Fibroblast of skin of left biceps (primary cell): ENCODE results near the gene STRA6.

Experiments used
- DNase-seq, 2 experiments: peaks; one replicate each; pipeline ENCODE4 v3.0.0-alpha.2; 2013; ENCODE audit warnings: low read depth in 2 of 2

STRA6 gene

DNA sequence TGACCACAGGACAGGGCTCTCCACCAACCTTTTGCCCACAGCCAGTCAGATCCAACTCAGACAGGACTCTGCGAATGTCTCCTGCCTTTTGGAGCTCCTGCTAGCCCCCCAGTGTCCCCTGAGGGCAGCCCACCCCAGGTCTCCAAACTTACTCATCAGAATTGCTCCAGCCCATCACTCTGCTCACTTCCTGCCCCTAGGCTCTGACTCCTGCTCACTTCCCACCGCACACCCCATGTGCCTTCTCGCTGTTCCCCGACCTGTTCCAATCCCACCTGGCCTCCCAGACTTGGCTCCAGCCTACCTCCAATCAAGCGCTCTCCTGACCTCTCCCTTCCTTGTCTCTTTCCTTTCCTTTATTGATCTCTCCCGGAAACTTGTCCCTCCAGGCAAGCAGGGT, 5.9 kb upstream of the STRA6 start:
- no peak for DNase-seq

DNA sequence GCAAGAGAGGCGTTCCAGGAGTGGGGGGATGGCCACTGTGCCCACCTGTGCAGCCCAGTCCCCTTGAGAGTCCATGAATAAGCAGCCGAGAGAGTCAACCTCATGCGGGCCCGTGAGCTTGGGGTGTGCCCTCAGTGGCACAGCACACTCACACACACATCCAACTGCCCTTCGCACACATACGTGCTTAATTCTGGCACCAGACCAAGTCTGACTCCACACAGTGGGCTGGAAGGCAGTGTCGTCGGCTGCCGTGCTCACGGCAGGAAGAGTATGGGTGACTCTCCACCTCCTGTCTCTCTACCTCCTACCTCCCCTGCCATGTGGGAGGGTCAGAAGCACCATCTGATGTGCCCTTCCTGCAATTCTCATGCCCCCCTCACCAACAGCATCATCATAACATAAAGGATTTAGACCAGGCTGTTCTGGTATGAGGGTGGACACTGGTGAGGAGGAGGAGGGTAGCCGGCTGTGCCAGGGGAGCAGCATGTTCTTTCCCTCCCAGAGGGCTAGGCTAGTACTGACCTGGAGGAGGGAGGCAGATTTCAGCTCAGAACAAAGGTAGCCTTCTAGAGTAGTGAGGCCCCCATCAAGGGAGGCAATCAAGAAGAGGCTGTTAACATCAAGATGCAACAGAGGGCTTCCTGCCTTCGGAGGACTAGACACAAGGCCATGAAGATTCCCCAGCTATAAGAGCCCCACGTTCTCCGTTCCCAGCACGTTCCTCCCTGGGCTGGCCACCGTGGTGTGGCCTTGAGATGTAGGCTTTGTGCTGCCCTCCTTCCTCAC, 5.3 kb upstream of the STRA6 start:
- no peak for DNase-seq

DNA sequence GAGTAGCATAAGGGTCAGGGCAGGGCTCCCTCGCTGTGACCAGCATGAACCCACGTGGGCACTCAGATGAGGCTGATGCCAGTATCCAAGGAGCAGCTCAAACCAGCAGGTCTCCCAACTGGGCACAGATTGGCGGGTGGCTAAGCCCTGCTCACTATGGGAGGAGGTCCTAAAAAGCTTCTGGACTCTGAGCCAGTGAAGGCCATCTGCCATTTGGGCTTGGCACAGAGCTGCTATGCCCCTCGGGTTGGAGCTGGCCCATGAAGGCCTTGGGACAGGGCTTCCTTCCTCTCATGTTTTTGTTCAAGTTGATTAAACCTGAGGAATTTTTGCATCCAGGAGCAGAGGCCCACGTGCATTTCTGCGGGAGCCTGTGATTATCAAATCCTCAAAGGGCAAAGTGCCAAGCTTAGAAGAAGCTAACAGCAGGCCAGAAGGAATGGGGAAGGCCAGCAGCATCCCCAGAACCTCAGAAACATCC, 4.3 kb upstream of the STRA6 start:
- no peak for DNase-seq

DNA sequence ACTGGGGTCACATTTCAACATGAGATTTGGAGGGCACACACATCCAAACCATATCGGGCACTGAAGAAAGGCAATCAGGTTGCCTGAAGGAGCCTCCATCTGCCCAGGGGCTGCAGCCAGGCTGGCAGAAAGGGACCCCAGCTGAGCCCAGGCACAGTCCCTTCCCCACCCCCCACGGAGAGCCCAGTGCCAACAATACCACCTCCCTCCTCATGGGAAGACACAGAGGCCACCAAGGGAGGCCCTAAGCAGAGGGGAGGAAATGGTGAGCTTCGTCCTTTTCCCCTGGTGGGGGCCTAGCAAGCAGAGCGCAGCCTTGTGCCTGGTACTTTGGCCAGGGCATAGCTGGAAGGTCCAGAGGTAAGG, 3.0 kb upstream of the STRA6 start:
- no peak for DNase-seq

DNA sequence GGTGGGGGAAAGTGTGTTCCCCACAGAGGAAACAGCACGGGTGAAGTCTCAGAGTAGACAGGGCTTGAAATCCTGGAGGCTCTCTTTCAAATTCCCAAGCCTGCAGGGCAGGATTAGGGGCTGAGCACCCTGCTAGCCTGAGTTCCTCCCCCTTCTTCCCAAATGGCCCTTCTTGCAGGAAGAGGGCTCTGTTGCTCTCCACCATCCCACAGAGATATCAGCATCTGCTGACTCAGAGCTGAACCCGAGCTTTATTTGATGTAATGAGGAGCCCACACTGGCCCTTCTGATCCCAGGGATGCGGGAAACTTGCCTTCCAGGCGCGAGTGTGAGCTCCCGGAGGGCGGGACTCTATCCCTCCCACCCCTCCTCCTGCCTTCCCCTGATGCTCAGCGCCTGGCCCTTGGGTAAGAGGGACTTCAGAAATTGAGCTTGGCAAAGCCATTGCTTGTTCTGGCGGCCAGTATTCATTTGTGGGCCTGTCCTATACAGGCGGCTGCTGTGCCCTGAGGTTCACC, 1.4 kb upstream of the STRA6 start:
- no peak for DNase-seq

DNA sequence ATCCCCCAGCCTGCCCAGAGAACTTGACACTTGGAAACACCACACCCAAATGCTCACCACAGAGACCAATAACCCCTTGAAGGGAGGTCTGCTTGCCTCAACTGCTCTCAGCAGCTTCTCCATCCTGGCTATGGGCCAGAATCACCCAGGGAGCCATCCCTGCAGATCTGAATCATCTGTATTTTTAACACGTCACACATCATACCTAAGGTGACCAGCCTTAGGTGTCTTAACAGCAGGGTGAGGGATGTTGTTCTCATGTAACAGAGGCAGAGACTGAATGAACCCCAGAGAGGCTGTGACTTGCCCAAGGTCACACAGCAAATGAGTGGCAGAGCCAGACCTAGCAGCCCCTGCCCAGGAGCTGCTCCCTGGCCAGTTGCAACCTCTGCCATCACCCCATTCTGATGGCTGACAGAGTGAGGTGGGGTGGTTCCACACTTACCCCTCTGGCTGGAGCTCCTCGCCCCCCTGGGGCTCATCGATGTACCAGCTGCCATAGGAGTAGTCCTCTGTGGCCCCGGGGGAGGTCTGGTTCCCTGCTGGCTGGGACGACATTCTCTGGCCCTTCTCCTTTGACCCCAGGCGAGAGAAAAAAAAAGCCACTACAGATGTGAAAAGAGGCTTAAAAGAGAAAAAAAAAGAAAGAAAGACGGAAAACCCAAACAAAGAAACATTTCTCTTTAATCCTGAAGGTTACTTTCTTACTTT, 722 bp downstream of the STRA6 start:
- DNase-seq, result no peak

DNA sequence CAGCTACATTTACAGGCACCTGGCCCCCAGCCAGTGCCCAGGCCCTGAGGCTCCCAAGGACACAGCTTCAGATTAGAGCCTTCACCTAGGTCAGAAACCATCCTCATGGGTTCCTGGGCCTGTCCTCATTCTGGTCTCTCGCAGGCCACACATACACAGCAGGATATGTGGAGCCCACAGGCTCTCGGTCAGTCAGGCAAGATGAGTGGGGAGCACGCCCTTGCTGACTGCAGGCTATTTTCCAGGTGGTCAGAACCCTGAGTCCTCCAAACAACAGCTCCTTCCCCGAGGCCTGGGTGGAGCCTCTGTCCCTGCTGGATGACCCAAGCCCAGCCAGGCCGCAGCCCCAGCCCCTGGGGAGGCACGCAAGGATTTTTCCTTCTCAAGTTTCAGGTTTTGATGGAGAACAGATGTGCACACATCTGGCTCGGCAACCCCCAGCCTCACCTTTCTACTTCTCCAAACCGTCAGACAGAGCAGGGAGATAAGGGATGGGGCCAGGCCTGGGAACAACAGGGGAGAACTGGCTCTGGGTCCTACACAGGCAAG, 1.6 kb downstream of the STRA6 start:
- no peak for DNase-seq

DNA sequence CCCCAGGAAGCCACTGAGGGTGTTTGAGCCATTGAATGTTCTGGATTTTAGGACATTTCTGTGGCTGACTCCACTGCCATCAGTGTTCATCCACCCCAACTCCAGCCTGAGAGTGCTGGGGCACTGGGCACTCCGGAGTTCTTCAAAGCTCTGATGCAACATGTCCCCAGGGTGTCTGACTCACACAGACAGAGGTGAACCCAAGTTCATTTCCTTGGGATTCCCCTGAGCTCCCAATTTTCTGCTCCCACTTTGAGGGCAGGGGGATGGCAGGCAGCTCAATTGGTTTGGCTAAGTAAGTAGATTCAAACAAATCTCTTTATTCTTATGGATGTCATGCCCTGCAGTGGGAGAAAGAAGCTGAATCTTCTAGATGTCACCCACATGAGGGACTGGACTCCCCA, 2.2 kb downstream of the STRA6 start:
- no peak for DNase-seq

DNA sequence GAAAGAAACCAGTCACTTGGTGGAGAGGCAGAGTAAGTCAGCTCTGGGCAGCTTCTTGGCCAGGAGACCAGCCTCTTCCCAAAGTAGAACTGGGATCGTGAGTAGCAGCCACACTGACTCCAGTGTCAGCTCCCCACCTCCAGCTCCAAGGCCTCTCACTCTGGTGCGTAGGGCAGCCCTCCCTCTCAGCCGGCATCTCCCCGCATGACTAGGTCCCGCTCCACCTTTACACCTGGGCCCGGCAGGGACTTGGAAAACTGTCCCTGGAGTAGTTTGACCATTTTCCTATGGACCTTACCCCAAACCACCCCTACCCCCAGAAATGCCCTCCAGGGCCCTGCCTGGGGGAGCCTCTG, 3.3 kb downstream of the STRA6 start:
- DNase-seq, result no peak

DNA sequence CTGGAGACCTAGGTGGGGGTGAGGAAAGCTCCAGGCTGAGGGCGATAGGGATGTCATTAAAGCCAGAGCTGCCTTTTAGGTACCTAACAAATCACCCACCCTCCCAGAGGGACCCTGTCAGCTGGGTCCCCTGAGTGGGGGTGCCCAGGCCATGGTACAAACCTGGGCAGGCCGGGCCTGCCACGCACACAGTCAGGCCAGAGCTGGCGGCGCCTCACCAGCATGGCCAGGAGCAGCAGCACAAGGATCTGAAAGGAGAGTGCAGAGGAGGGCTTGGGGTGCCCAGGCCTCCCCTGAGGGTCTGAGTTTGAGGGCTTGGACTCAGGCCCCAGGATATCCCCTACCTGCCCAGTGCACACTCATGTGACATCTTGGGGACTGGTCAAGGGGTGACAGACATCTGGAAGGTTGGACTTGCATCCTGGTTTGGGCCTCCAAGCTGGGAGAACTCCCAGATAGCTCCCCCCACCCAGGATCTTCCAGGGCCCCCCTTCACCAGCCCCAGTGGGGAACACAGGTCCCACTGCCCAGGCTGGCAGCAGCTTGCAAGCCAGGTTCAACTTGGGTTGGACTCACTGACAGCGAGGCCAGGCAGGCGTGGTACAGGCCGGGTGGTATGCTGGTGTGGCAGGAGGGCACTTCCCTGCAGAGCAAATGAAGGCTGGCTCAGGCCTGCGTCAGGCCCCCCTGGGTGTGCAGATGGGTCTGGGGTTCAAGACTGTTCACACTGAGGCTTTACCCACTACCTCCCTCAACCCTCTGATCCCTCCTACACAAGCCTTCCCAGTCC, 5.2 kb downstream of the STRA6 start:
- no peak for DNase-seq

DNA sequence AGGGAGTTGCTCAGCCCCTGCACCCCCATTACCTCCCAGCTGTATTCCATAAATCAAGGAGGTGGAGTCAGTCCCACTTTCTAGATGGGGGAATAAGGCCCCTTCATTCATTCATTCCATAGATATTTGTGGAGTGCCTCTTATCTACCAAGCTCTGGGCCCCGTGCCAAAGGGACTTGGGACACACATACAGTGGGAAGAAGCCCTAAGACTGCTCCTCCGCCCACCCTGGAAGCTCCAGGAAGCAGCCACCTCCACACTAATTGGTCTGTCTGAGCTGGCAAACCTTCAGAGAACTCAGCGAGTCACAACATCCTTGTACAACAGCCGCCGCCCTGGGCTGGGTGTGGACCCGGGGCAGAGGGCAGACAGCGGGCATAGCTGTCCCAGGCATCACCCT, 6.4 kb downstream of the STRA6 start:
- peak; percentile 93 for DNase-seq

DNA sequence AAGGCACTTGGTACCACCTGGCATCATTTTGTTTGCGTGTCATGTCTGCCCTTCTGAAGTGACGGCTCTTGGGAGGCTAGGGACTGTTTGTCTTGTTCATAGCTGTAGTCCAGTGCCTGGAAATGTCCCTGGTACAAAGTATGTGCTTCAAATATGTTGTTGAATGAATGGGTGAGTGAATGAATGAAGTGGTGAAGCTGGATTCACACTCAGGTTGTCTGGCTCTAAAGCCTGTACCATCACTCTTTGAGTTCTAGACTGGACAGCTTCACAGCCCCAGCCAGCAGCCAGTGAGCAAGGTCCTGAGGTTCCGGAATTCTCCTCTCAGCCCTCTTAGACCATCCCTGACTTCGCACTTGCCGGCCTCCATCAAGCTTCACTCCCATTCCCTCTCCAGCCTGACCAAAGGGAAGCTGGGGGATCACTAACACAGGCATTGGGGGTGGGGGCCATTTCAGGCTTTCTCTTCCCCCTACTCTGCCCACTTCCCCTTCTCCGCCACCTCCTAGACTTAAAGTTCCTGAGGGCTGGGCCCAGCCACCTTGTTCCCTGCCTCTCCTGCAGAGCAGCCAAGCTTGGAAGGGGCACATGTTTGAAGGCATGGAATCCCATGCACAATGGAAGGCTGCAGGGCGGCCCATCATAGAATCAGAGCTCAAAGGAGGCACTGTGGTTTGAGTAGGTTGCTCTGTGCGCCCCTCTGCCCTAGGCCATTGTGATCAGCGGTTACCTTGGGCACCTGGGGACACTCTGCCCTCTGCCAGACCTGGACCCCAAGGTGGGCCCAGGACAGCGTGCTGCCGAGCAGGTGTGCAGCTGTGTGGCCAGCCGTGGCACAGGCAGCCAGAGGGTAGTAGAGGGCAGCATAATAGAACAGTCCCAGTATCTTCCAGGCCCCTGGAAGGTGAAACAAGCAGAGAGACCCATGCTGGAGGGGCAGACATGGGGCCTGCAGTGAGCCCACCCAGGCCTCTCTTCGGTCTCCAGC, 7.7 kb downstream of the STRA6 start:
- DNase-seq, result no peak

DNA sequence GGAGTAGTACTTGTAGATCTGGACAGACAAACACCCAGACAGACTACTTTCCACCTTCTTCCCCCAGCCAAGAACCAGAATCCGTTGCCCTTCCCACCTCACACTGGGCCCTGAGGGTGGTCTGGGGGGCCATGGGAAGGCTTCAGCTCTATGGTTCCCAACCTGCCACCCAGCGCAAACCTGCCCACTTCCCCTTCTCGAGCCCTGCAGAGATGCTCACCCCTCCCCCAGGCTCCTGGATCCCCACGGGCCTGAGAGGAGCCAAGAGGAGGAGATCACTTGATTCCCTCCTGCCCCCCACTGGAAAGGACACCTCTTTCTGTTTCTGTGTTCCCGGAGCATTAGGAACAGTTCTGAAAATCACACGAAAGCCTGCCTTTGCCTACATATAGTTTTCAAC, 8.7 kb downstream of the STRA6 start:
- no peak for DNase-seq

DNA sequence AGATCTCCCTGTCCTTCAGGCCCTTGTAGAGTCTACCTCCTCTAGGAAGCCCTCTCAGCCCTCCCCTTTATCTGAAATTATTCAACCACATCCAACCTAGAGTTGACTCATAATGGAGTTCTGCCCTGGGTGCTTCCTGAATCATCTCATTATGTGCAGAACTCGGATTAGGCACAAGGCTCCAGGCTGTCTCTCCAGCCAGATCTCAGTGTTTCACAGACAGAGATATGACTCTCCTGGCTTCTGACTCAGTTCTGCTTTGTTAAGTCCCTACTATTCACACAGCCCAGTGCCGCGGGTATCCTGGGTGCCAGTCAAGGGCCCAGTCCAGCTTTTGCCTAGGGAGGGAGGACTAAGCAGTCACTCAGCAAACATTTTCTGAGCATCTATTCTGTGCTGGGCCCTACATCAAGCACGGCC, 9.3 kb downstream of the STRA6 start:
- DNase-seq, result peak in 1 of 2 experiments; percentile 50

DNA sequence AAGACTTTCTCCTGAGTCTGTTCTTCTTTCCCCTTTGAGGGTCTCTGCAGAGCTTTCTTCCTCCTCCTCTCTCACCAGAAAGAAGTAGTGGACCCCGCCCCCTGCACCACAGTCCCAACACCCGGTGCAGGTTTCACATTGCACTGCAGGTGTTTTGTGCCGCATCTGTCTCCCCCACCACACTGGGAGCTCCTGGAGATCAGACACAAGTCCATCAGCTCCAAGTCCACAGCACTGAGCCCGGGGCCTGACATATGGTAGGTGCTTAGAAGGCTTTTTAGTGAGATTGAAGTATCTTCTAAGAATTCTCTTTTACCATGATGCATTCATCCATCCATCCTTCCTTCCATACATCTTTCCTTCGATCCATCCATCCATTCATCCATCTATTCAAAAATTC, 9.8 kb downstream of the STRA6 start:
- no peak for DNase-seq

DNA sequence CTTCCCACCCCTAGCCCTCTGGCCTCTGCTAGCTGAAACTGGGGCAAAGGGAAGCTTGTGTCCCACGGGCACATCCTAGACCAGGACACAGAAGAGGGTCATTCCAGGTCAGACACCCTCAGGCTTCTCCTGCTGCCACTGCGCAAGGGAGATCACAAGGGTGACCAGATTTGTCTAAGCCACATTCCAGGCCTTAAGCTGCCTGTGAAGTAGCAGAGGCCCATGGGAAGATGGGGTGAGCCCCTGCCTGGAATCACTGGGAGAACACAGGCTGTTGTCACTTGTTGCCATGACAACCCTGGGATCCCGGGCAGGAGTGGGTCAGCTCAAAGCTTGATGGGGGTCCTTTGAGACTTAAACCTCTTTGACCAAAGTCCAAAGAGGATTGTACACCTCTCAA, 10.8 kb downstream of the STRA6 start:
- DNase-seq, result no peak

DNA sequence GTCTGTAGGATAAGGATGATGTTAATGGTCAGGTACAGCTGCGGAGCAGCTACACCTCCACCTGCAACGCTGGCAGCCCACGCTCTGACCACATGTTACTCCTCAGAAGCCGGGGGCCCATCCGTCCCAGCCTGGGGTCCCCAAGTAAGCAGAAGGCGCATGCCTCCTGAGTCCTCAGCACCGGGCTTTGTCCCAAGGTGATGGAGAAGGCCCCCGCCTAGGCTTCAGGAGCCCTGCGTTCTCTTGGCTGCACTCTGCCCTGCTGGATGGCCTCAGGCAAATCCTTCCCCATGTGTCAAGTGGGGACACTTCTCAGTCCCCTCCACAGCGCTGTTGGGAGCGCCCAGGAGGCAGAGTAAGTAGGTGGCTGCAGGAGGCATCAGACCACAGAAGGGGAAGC, 14.4 kb downstream of the STRA6 start:
- no peak for DNase-seq

DNA sequence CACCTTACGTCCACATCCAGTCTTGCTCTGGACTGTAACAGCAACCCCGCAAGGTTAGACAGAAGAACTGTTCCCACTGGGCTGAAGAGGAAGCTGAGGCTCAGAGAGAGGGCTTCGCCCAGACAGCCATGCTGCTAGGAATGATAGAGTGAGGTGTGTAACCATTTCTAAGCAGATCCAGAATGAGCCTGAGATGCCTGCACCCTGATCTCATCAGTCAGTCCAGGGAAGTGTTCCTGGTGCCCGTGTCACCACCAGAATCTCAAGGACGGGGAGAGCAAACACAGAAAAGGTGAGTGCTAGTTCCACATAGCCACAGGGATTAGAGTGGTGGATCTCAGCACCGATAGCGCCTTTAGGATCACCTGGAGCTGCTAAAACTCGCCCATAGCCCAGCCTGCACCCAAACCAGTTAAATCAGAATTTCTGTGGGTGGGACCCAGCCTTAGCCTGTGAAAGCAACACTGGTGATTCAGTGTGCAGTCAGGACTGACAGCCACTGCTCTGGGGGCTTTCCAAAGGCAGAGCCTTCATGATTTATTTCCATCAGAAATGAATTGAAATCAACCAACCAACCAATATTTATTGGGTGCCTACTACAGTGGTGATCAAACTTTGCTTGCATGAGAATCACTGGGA, 16.8 kb downstream of the STRA6 start:
- no peak for DNase-seq

DNA sequence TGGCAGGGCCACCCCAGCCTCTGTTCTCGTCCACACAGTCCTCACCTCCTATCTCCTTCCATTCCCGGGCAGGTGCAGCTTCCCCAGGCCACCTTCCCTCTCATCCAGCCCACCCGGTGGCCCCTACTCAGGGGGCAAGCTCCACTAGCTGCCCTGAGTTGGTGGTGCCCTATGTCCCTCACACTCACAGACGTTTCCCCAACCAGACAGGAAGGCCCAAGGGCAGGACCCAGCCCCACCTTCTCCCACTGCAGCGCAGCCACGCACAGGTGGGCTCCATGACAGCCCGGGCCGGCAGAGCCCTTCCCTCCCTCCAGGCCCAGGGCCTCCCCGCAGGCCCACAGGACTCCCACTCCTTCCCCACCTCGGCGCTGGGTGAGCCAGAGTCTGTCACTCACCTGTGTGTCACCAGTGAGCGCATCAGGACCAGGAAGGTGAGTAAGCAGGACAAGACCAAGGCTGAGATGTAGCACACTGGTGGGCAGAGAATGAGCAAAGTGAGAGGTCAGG, 17.9 kb downstream of the STRA6 start:
- DNase-seq, result no peak

DNA sequence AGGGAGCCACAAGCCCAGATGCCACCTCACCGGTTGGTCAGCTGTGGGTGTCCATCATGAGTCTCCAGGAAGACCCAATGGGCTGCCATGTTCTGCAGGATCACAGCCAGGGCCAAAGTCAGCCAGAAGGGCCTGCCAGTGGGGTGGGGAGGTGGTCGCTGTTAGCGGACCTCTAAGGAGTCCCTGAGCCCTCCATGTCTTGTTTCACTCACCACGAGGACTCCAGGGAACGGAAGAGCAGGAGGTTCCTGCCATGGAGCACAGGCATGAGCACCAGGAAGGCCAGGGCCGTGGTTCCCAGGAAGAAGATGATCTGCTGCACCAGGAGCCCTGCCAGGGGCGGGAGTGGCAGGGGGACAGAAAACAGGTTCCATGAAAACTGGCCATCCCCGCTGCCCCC, 20.5 kb downstream of the STRA6 start:
- no peak for DNase-seq
